ACHN (cell line): Measurements from ENCODE around the gene DDX17.

Experiments
- DNase-seq: peaks from one replicate; pipeline ENCODE4 v3.0.0-alpha.2; 2015
- in situ Hi-C: cut with HindIII; loops from 2 replicates; pipeline ENCODE4 v1.10.0; 2017; ENCODE audit warnings: low sequenced_read_pairs, low pct_ligation_motif_present, low pct_unique_long_range_greater_than_20kb

DDX17 gene

GRCh38 chr22:38454353-38455075 is 51.6 kb downstream of the DDX17 start:
- no peak for DNase-seq
- in situ Hi-C loops: no loop called here

- in situ Hi-C loops: no loop called here
- DNase-seq: no peak
These were observed 52.1 kb downstream of the DDX17 start for GRCh38 chr22:38453996-38454352.

DNA sequence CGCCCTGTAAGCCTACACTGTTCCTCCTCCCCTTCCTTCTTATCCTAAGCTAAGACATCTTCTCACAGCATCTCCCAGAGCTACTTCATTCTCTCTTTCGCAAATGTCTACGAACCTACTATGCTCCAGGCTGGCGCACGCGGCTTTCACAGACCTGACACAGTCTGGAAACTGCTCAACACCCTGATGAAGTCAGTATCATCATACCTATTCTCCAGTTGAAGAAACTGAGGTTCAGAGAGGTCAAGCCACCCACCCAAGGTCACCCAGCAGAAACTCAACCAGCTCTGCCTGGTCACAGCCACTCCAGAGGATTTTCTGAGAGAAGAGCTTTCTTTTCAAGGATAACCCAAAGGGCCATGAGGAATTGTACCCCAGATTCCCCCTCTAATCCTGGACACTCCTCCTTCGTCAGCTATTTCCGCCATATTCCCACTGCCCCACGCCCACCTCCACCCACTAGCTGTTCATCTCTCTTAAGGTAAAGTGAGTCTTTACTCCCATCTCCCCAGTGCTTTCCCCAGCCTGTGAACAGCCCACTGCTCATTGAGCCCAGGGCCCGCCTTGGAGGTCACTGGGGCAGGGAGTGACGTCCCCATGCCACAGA is 52.9 kb downstream of the DDX17 start:
- no peak for DNase-seq
- in situ Hi-C loops: no loop called here

DNA sequence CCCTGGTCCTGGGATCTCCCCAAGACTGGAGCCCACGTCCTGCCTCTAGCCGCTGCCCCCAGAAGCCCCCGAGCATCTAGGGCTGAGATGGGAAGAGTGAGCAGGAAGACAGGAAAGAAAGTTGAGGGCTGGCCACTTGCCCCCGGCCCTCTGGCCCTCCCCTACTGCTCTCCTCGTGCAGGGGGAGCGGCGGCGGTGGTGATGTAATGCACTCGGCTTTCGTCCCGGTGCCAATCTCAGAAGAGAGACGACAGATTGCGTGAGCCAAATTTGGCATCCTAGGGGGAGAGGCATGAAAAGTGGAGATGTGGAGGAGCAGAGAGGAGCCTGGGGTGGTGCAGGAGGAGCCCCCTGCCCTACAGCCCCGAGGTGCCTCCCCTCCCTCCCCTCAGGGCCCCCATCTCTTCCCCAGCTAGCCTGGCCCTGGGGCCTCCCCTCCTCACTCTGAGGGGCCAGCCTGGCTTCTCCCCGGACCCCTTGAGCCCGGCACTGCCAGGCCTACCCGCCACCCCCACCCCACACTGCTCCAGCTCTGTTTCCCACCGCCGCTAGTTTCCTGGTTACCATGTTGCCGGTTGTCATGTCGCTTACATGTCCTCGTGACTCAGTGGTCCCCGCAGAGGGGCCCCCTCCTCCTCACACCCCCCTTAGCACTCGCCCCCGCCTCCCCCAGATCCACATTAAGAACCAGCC is 53.6 kb downstream of the DDX17 start:
- DNase-seq: no peak
- in situ Hi-C loops: no loop called here

DNA sequence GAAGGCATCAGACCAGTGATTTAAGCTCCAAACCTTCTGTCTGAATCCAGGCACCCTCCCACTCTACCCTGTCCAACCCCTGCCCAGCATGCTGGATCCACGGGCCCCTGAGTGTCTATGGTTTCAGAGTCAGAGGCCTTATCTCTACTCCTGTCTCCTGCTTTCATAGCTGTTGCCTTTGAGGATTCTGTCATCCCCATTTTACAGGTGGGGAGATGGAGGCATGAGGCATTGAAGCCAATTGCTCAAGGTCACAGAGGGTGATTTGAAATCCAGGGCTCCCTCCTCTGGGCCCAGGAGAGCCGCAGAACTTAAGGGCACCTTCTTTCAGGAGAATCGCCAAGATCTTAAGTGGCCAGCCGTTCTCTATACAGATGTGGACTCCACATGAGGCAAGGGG is 54.2 kb downstream of the DDX17 start:
- DNase-seq: no peak
- in situ Hi-C loops: no loop called here

DNA sequence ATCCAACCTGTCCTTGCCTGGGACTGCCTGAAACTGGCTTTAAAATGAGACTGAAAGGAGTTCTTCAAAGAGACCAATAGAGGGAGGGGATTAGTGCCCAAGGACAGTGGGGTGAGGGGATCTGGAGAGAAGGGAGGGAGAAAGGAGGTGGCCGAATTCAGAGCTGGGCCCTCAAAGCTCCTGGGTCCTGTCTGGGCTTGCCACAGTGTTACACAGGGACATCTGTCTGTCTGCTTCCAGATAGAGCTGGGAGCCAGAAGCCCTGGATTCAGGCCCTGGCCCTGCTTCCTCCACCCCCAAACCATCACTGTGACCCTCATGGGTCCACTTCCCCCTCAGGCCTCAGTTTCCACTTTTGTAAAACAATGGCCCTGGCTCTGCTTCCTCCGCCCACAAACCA is 54.7 kb downstream of the DDX17 start:
- in situ Hi-C loops: no loop called here

DNA sequence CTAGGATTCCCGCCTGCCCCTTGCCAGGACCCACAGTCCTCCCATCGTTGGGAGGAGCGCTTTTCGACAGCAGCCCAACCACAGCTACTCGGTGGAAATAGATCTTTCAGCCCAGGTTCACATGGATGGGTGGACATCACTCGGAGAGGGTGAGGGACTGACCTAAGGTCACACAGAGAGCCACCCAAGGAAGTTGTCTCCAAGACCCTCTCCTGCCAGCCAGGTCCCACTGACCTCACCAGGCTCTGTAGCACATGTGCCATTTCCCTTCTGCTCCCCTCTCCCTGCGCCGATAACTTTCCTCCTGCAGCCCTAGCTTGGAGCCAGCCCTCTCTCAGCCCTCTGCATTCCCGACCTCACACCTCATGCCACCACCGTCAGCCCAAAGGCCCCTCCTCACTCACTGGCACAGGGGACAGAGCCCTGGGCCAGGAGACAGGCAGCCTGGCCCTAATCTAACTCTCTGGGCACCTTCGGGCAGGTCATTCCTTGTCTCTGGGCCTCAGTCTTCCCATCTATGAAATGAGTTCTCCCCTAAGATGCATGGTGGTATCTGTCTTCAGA is 55.8 kb downstream of the DDX17 start:
- in situ Hi-C loops: no loop called here

More for the DNA sequence above, 54.7 kb downstream of the DDX17 start:
- DNase-seq: no peak

GRCh38 chr22:38449776-38450175 is 56.3 kb downstream of the DDX17 start:
- in situ Hi-C loops: no loop called here
- DNase-seq: no peak

More for the DNA sequence above, 55.8 kb downstream of the DDX17 start:
- no peak for DNase-seq

GRCh38 chr22:38448945-38449745 is 57.0 kb downstream of the DDX17 start:
- in situ Hi-C loops: no loop called here
- DNase-seq: no peak

- in situ Hi-C loops: no loop called here
These were observed 60.0 kb downstream of the DDX17 start for GRCh38 chr22:38446018-38446601.

DNA sequence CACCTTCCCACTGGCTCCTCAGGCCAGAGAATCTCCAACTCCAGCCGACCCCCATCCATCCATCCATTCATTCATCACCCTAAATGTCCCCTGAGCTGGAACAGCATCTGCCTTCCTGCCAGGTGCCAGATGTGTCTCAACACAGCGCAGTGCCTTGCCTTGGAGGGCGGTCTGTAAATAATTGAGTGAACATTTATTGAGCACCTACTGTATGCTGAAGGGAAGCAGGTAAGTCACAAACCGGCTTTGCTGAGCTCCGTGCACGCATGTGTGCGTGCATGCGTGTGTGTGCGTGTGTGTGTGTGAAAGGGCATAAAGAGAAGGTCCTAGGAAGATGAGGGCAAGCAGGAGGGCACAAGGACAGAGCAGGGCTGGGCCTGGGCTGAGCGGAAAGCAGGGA is 61.3 kb downstream of the DDX17 start:
- in situ Hi-C loops: no loop called here
- DNase-seq: no peak

More at GRCh38 chr22:38446018-38446601, 60.0 kb downstream of the DDX17 start:
- no peak for DNase-seq

GRCh38 chr22:38443628-38444521 is 62.2 kb downstream of the DDX17 start:
- in situ Hi-C loops: no loop called here
- peak; percentile 12 for DNase-seq

- in situ Hi-C loops: no loop called here
- DNase-seq: peak; percentile 54
These were observed 63.0 kb downstream of the DDX17 start for GRCh38 chr22:38442967-38443627.

GRCh38 chr22:38441620-38442287 is 64.4 kb downstream of the DDX17 start:
- in situ Hi-C loops: no loop called here
- no peak for DNase-seq

DNA sequence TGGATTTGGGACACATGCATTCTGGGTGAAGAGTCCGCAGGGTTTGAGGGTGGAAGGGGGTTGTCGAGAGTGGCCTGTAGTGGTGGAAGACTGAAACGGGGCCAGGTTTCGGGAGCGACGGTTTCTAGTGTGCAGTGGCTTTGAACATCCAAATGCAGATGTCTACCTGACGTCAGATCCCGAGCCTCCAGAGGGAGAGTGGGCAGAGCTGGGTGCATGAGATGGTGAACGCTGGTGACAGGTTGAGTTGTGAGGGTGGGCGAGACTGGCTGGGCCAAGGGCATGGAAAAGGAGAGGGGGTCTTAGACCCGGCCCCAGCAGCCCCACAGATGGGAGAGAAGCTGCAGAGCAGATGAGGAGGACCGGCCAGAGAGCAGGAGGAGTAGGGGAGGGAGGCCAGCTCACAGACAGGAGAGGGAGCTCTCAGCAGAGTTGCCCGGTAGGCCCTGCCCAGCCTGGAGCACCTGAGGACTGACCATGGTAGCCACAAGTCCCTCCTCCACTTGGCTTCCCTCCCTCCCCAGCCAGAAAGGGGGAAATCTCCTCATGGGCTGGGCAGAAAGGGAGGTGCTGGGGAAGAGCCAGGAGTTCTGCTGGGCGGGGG is 65.3 kb downstream of the DDX17 start:
- in situ Hi-C loops: no loop called here
- no peak for DNase-seq

GRCh38 chr22:38437416-38437815 is 68.7 kb downstream of the DDX17 start:
- in situ Hi-C loops: no loop called here
- DNase-seq: no peak
